GM21360 (cell line): ENCODE measurements around the gene PCGF3.
"Not testable (repeated sequence)": the region's sequence is repeated elsewhere in the genome, so short reads cannot be mapped to it uniquely, and the experiment has no call there.

Experiments used
- ATAC-seq: cut with Tn5 transposase; IDR thresholded peaks from one replicate; pipeline ENCODE4 v1.9.1; 2021; ENCODE audit warnings: mild to moderate bottlenecking, moderate library complexity; ENCODE audit not compliant: unreplicated experiment

Gene PCGF3

GRCh38 chr4:667545-667925 is 38.1 kb upstream of the PCGF3 start:
- no peak for ATAC-seq

- ATAC-seq = not testable (repeated sequence)
Observed at GRCh38 chr4:668219-668618, 37.4 kb upstream of the PCGF3 start.

DNA sequence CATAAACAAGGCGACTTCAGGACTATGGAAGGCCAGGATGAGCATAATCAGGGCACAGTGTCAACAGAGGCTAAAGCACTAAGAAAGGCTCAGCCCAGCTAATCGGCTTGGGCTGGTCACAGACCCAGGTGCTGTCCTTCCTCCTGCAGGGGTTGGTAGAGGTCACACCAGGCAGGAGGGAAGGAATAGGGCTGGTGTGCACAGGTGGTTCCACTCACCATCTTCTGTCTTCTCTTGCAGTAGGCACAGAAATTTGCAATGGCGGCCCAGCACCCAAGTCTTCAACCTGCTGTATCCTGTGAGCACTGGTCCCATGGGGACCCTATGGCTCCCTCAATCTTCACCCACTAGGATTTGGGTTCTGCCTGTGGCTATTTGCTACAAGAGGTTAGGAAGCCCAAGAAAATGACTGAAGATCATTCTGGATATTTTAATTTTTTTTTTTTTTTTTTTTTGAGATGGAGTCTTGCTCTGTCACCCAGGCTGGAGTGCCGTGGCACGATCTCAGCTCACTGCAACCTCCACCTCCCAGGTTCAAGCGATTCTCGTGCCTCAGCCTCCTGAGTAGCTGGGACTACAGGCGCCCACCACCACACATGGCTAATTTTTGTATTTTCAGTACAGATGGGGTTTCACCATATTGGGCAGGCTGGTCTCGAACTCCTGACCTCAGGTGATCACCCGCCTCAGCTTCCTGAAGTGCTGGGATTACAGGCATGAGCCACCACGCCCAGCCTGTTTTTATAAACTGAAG is 35.6 kb upstream of the PCGF3 start:
- ATAC-seq = not testable (repeated sequence)

GRCh38 chr4:671769-672168 is 33.9 kb upstream of the PCGF3 start:
- ATAC-seq = no peak

DNA sequence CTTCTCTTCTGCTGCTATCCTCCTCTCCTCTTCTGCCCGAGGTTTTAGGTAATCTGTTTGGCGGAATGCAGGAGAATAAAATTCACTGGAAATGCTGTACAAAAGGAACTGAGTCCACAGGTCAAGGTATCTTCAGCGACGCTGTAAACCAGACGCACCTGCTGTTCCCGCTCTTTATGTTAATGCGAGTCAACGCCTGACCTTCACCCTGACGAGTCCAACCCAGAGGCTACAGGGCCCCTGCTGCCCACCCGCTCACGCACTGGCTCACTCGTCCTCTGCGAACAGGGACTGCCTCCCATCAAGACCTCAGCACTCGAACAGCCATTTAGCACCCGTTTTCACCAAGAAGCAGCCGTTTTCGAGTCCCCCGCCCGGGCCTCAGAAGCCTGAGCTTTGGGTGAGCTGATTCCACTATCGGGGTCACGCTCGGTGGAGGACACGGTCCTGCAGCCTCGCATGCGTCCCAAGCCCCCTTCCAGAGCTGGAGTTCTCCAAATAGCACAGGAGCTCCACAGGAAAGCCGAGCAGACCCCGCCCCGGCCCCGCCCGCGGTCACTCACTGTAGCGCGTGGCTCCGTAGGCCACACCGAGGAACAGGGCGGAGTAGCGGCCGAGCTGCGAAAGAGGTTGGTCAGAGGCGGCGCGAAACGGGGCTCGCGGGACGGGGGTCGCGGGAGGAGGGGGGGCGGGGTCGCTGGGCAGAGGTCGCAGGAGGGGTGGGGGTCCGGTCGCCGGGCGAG is 32.1 kb upstream of the PCGF3 start:
- no peak for ATAC-seq

DNA sequence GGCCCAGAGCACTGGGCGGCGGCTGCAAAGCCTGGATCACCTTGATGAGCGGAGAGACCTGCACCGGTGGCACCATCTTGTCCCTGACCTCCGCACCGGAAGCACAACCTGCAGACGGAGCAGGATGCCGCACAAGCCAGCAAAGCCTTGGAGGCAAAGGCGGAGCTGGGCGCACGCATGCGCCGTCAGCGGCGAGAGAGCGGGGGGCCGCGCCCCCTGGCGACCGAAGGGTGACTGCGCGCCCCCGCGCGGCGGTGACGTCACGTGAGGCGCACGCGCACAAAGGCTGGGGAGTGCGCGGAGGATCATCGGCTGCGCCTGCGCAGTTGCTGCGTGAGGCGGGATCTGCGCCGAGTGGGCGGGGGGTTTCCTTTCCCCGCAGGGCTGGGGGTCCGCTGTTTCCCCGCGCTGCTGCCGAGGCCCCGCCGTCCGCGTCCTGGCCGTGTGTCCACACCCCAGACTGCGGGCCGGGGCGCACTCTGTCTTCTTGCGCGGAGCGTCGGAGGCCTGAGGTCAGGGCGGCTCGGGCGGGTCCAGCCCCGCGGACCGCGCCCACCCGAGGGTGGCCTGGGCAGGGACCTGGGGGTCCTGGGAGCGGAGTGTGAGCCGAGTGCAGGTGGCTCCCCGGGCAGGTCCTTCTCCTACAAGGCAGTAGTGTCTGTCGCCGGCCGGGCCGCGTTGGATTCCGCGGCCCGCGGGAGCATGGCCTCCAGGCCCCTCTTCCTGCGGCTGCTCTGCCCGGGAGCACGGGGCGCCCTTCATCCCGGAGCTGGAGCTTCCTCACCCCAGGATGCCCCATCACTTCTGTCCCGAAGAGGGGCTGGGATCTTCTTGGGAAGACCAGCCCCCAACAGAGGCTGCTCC is 31.2 kb upstream of the PCGF3 start, which contains the start of the genes ATP5ME and MYL5:
TSS of gene ATP5ME (minus strand) at position 105 of the 864 bp plus-strand sequence. CDS start at position 76, 29 bp downstream.
TSS of gene MYL5 (plus strand) at position 371 of the 864 bp plus-strand sequence. CDS start 3,485 bp downstream, outside the sequence.
- ATAC-seq = peak; percentile 59

DNA sequence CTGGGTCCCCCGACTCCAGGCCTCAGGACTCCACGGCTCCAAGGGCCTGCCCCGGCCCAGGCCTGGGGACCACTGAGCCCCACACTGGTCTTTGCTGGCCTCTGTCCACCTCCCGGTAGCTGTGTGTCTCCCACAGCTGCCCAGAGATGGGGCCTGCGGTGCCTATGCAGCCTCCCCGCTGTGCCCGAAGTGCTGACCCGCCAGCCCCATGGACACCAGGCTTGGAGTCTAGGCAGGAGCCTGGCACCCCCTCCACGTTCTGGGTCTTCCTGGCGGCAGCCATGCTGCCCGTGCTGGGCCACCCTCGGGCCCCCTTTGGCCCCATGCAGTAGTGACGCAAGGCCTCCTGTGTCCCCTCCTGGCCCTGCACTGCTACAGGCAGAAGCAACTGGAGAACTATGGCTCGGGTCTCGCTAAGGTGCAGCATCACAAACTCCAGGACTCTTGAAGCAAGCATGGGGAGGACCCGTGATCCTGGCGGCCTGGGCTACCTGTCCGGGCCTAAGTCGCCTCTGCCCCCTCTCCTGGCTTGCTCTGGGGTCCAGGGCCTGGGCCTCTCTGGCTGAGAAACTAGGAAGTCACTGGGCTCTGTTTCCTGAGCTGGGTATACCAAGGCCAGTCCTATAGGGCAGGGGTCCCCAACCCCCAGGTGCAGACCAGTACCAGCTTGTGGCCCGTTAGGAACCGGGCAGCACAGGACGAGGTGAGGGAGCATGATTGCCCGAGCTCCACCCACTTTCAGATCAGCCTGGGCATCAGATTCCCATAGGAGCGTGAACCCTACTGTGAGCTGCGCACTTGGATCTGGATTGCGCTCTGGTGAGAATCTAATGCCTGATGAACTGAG is 30.4 kb upstream of the PCGF3 start:
- ATAC-seq = peak; percentile 8

GRCh38 chr4:675980-676870 is 29.4 kb upstream of the PCGF3 start:
- peak; percentile 19 for ATAC-seq

GRCh38 chr4:676871-677235 is 28.8 kb upstream of the PCGF3 start:
- ATAC-seq = no peak

- ATAC-seq = no peak
Observed at GRCh38 chr4:677431-678293, 28.0 kb upstream of the PCGF3 start.

- no peak for ATAC-seq
Observed at GRCh38 chr4:678331-679103, 27.1 kb upstream of the PCGF3 start.

- no peak for ATAC-seq
Observed at GRCh38 chr4:679104-679481, 26.5 kb upstream of the PCGF3 start.

- no peak for ATAC-seq
Observed at GRCh38 chr4:679629-680028, 26.0 kb upstream of the PCGF3 start.

GRCh38 chr4:680091-680490 is 25.5 kb upstream of the PCGF3 start:
- ATAC-seq = no peak

GRCh38 chr4:680551-680927 is 25.1 kb upstream of the PCGF3 start:
- ATAC-seq = no peak

- no peak for ATAC-seq
Observed at GRCh38 chr4:680928-681645, 24.5 kb upstream of the PCGF3 start.
